Measurements from ENCODE around the gene PLXNB3. TPM values are rescaled to one million over a fixed set of nuclear protein-coding genes. Genes with fewer than 3 reads are reported as not detected.

PLXNB3 gene
- total and polyA plus RNA-seq, 12 donors, result 1.1 to 119 (median 41.4) TPM

DNA sequence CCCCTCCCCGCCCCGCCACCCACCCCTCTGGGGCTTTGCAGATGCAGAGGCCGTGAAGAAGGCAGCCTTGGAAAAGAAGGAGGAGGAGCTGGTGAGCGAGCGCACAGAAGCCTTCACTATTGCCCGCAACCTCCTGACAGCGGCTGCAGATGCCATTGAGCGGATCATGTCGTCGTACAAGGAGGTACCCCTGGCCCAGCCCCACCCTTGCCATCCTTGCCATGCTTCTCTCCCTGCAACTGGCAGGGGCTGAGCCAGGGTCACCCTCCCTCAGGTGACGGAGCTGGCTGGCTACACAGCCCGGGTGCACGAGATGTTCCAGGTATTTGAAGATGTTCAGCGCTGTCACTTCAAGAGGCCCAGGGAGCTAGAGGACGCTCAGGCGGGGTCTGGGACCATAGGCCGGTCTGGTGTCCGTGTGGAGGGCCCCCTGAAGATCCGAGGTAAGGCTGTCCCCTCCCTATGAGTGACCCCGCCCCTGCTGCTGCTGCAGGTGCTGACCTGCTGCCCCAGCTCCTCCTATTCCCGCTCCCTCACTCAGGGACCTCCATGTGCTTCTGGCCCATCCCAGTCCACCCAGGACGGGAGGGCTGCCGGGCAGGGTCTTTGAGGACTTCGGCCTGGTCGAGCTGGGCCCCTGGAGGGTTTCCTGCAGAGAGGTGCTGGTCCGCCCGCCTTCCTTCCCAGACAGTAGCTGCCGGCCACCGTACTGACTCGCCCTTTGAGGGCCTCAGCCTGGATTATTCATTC lies 27.8 kb upstream of the PLXNB3 start:
- H3K27me3 ChIP-seq, result no peaks in the 10 kb centered on the region
- H3K4me1 ChIP-seq (replicated peaks in 1 of 2), result peaks cover 4% of the 10 kb centered on the region in 2 donors
- intact Hi-C loops (cut with DNase I), result no loop called here
- H3K9me3 ChIP-seq (replicated peaks in 1 of 3), result no peaks in the 10 kb centered on the region
- no peak overlapping the region for H3K4me3 ChIP-seq
- TF ChIP-seq POLR2A (IDR thresholded peaks at IDR 0.05), result no peak
- TF ChIP-seq, protein P1, sequence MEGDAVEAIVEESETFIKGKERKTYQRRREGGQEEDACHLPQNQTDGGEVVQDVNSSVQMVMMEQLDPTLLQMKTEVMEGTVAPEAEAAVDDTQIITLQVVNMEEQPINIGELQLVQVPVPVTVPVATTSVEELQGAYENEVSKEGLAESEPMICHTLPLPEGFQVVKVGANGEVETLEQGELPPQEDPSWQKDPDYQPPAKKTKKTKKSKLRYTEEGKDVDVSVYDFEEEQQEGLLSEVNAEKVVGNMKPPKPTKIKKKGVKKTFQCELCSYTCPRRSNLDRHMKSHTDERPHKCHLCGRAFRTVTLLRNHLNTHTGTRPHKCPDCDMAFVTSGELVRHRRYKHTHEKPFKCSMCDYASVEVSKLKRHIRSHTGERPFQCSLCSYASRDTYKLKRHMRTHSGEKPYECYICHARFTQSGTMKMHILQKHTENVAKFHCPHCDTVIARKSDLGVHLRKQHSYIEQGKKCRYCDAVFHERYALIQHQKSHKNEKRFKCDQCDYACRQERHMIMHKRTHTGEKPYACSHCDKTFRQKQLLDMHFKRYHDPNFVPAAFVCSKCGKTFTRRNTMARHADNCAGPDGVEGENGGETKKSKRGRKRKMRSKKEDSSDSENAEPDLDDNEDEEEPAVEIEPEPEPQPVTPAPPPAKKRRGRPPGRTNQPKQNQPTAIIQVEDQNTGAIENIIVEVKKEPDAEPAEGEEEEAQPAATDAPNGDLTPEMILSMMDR (IDR thresholded peaks at IDR 0.05), result no peak
- DNase-seq, result no peak
- no peak overlapping the region for H3K27ac ChIP-seq
- 85 to 100% (median 90%) methylated on average over 2 to 30 of the region's 30 CpGs for WGBS, 4 donors
- H3K36me3 ChIP-seq (replicated peaks in 1 of 2), result no peaks in the 10 kb centered on the region

DNA sequence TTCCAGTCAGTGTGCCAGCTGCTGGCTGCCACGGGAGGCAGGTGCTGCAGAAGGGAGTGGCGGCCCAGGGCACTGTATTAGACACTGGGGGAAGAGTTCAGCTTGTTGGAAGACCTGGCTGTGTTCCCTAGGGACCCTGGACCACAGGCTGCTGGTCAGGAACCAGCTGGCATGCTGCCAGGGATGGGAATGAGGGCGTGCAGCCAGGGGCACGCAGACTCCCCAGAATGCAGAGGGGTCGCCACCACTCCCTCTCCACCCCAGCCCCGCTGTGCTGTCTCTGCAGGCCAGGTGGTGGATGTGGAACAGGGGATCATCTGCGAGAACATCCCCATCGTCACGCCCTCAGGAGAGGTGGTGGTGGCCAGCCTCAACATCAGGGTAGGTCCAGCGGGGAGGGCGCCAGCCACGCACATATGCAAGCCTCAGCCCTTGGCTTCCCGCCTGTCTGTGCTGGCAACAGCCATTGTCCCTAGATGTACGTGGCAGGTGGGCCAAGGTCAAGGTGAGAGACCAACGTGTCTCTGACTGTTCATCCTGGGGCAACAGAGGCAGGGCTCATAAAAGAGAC lies 27.1 kb upstream of the PLXNB3 start:
- no peak for DNase-seq
- no peak for TF ChIP-seq POLR2A (IDR thresholded peaks at IDR 0.05)
- TF ChIP-seq, protein P1 (IDR thresholded peaks at IDR 0.05), result no peak

DNA sequence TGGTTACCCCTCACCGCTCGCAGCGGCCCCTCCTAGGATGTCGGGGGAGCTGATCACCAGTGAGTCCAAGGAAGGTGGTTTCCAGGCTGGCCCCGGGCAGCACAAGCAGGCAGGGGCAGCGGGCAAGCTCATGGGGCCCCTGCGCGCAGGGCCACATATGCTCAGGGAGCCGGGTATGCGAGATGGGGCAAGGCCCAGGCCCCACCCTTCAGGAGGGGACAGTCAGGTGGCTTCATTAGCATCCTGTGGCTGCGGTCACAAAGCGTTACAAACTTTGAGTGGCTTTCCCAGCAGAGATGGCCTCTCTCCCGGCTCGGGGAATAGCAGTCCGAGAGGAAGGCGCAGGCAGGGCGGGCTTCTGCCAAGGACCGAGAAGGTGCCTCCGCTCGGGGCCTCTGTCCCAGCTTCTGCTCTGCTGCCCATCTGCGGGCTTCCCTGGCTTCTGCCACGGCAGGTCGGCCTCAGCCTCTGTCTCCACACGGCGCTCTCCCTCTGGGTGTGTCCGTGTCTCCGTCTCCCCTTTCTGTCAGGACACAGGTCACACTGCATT lies 25.9 kb upstream of the PLXNB3 start:
- WGBS, 4 donors, result 91 to 100% (median 95%) methylated on average over 3 to 23 of the region's 27 CpGs
- no peak overlapping the region for H3K27ac ChIP-seq
- intact Hi-C loops (cut with DNase I), result no loop called here

More for the DNA sequence above, 27.1 kb upstream of the PLXNB3 start:
- Histone ChIP-seq H3K27ac (no peak overlapping the region), H3K27me3 (no peaks in the 10 kb centered on the region), H3K4me1 (replicated peaks in 1 of 2) (peaks cover 2 to 4% of the 10 kb centered on the region in 2 donors), H3K4me3 (no peak overlapping the region), H3K36me3 (replicated peaks in 1 of 2) (no peaks in the 10 kb centered on the region), H3K9me3 (replicated peaks in 1 of 3) (no peaks in the 10 kb centered on the region)
- intact Hi-C loops (cut with DNase I), result no loop called here
- 66 to 80% (median 75%) methylated on average over 1 to 15 of the region's 15 CpGs for WGBS, 4 donors

More for the DNA sequence above, 25.9 kb upstream of the PLXNB3 start:
- no peak overlapping the region for H3K4me3 ChIP-seq
- H3K36me3 ChIP-seq (replicated peaks in 1 of 2), result no peaks in the 10 kb centered on the region
- peaks cover 0 to 5% of the 10 kb centered on the region in 2 donors for H3K4me1 ChIP-seq (replicated peaks in 1 of 2)
- no peaks in the 10 kb centered on the region for H3K27me3 ChIP-seq
- TF ChIP-seq, protein P1 (IDR thresholded peaks at IDR 0.05), result no peak
- no peak for TF ChIP-seq POLR2A (IDR thresholded peaks at IDR 0.05)
- DNase-seq, result no peak
- H3K9me3 ChIP-seq (replicated peaks in 1 of 3), result no peaks in the 10 kb centered on the region

Data from adrenal gland (tissue), 12 donors.